ENCODE results near the gene WNT1.
A peak's percentile ranks its signal among the peaks of the same experiment; 100 is the strongest.

The WNT1 gene

GRCh38 chr12:49012739-49013138 lies 34.6 kb downstream of the WNT1 start:
- DNase-seq: no peak

DNA sequence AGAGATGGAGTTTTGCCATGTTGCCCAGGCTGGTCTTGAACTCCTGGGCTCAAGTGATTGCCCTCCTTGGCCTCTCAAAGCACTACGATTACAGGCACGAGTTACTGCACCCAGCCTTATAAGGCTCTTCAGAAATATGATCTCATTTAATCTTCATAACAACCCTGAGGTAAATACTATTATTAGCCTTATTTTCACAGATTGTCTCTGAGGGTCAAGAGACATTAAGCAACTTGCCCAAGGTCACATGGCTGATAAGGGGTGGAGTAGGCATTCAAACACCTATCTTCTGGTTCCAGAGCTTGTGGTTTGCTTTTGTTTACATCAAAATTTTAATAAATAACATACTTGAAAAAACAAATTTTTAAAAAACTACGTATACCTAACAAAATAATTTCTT lies 35.3 kb downstream of the WNT1 start:
- no peak for DNase-seq

GRCh38 chr12:49014547-49014946 lies 36.4 kb downstream of the WNT1 start:
- peak; percentile 31 for DNase-seq

GRCh38 chr12:49015196-49015595 lies 37.1 kb downstream of the WNT1 start:
- no peak for DNase-seq

DNA sequence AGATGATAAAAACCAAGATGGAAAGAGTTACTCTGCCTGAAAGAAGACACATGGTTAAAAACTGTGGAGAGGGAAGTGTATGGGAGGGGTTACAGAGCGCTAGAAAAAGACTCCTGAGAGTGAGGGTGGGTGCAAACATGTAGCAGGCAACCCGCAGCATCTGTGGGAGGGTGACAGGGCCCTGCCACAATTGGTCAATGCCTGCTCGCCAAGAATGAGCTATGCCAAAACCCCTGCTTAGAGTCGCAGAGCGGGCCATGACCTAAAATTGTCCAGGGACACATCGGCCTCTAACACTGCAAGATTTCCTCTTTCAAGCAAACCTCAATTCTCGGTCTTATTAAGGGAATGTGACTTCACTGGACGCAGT lies 39.8 kb downstream of the WNT1 start:
- DNase-seq: peak; percentile 44

- DNase-seq: peak; percentile 98
Measured at GRCh38 chr12:49018261-49019119, 40.4 kb downstream of the WNT1 start, which contains the start of gene PRKAG1. TSS of gene PRKAG1 (minus strand) at chr12:49018776. CDS start at chr12:49018740, 36 bp downstream.

- DNase-seq: no peak
Measured at GRCh38 chr12:49019120-49019430, 41.0 kb downstream of the WNT1 start.

DNA sequence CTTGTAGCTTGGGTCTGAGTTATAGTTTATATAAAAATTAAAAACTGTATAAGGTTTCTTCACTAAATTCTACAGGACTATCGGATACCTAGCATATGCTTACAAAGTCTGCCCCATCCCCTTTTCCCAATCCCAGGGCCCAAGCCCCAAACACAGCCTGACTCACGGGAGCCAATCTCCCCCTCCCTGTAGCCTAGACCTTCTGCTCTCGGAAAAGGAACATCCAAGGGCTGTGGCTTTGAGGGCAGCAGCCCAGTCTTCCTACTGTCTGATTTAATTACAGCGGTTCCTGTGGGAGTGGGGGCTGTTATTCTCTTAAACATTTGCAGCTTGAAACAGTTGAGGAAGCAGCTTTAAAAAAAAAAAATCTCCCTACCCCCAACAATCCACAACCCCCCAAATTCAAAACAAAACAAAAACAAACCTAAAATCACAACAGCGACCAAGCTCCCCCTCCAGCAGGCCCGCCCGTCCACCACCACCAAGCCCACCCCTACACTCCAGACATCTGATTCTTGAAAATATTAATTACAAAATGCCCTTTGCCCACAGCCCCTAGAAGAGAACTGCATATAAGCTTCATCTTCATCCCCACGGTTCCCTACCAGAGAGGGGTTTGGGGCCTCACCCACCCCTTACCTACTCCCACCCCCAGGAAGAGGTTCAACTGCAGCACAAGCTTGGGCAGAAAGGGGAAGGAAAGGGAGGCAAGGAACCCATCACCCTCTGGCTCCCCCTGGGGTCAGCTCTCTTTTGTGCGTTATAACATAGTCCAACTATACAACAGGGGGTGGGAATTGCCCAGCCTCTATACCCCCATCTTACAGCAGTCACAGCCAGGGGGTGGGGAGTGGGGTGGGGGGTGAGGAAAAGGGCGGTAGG lies 41.6 kb downstream of the WNT1 start:
- DNase-seq: peak; percentile 61

DNA sequence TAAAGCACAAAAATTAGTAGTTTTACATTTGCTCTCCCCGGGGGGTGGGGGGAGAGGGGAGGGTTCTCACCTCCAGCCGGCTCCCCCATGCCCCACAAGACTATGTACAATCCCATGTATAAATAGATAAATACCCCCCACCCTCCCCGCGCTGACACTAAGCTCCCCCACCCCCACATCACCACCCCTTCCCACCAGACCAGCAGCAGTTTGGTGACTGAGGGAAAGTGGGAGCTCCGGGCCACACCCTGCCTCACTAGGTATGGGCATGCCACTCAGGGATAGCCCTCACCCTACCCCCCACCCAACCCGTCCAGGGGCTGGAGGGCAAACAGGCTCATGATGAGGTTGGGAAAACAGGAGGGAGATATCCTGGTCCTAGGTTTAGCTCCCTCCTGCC lies 42.3 kb downstream of the WNT1 start:
- no peak for DNase-seq

- DNase-seq: no peak
Measured at GRCh38 chr12:49021292-49021915, 43.3 kb downstream of the WNT1 start.

- DNase-seq: no peak
Measured at GRCh38 chr12:49022558-49023178, 44.5 kb downstream of the WNT1 start.

DNA sequence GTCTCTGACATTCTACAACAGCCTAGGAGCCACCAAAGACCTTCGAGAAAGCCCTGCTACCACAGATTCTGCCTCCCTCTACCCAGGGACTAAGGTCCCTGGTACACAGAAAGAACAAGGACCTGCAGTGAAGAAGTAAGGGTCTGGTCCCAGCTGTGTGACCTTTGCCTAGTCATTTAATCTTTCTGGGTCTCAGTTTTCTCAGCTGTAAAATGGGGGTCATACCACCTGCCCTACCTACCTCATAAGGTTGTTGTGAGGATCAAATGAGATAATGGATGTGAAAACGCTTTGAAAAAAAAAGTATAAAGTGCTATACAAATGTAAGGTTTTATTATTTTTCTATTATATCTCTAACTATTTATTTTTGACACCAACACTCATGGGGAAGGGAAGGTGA lies 45.7 kb downstream of the WNT1 start:
- DNase-seq: no peak

- no peak for DNase-seq
Measured at GRCh38 chr12:49024543-49024942, 46.4 kb downstream of the WNT1 start.

DNA sequence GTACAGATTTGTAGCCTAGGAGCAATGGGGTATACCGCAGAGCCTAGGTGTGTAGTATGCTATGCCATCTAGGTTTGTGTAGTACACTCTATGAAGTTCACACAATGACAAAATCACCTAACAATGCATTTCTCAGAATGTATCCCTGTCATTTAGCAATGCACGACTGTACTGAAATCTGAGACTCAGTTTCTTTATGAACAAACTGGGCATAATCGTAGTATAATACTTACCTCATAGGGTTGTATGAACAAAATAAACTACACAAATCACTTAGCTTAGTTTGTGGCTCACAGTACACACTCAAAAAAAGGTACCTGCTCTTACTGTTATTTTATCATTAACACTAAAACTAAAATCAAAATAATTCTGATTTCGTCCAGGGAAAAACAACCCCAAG lies 47.3 kb downstream of the WNT1 start:
- DNase-seq: no peak

- DNase-seq: no peak
Measured at GRCh38 chr12:49026101-49026500, 48.0 kb downstream of the WNT1 start.

DNA sequence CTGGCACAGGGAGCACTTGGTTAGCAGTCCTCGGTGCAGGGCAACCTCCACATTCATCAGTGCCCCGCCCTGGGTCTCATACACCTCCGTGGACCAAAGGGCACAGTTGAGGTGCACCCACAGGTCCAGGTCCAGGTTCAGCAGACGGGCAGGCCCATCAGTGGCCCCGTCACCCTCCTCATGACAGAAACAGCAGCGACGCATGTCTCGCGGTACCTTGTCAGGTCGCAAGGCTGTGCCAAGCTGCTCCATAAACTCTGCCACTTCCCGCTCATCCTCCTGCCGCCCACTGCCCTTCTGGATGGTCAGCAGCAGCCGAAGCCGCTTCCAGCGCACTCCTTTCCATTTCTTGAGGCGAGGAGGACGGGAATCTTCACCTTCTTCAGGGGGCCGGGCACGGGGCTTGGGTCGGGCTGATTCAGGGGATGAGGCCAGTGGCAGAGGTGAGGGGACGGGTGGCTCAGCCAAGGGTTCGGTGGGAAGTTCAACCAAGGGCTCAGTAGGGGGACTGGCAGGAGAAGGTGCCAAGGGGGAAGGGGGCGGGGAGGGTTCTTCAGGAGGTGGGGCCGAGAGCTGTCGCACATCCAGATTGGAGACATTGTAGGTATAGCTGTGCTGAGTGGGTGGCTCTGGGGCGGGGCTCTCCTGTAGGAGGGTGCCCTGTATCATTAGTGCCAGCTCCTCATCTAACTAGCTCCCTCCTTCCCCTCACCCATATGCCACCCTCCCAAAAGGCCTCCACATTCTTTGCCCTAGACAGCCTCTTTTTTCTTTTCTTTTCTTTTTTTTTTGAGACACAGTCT lies 48.8 kb downstream of the WNT1 start:
- DNase-seq: no peak

GRCh38 chr12:49027846-49028555 lies 49.9 kb downstream of the WNT1 start:
- no peak for DNase-seq

DNA sequence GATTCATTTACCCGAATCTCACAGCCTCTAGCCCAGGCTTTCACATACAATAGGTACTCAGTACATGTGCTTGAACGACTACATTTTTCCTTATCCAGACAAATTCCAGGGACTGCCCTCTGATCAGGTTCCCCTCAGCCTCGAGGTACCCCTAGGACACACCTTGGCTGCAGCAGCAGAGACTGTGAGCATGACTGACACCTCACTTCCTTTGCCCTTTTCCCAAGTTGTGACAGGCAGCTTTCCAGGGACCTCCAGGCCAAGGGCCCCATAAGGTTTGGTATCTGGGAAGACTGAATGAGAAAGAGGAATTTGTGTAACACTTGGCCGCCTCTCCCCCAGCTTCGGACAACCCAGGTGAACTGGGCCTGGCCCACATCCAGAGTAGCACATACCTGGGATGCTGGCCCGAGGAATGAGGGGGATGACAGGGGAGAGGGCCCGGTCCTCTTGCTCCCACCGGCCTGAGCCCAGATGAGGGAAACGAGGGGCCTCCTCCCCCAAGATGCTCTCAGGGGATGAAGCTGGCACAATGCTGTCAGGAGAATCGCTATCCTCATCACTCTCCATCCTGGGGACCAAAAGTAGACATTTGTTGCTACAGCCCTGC lies 50.6 kb downstream of the WNT1 start:
- no peak for DNase-seq

GRCh38 chr12:49030119-49030518 lies 52.0 kb downstream of the WNT1 start:
- DNase-seq: no peak

- no peak for DNase-seq
Measured at GRCh38 chr12:49030714-49031572, 52.8 kb downstream of the WNT1 start.

Data from fibroblast of skin of right biceps (primary cell).